ENCODE data around the gene GLDN. TPM values are rescaled to one million over a fixed set of nuclear protein-coding genes. Genes with fewer than 3 reads are reported as not detected.

The GLDN gene
- total RNA-seq, 1 experiment from 2014 or later: 0.77 TPM

- ChIA-PET POLR2A (no interaction called here), CTCF (interaction anchor here (0.7 to 4.4 kb wide), 43 partner anchors 8 to 280 kb away, joined by 3 to 51 read pairs (median 6); partner anchors contain the start of gene GLDN)
- DNase-seq (ENCODE audit: low spot score) (no peak), ATAC-seq (no peak)
- peaks cover 3% of the 10 kb centered on the region; the same call in 1 of the 2 replicates for H3K27me3 Mint-ChIP-seq (ENCODE audit: low read depth)
- no peaks in the 10 kb centered on the region for H3K9me3 Mint-ChIP-seq
- no peak overlapping the region for H3K4me3 Mint-ChIP-seq
- no peaks in the 10 kb centered on the region for H3K36me3 Mint-ChIP-seq
- no peak for TF ChIP-seq GRHL2 (CRISPR knock-in tag; IDR thresholded peaks at IDR 0.05; ENCODE audit: insufficient replicate concordance, severe bottlenecking)
- no peak for TF ChIP-seq ZNF423 (CRISPR knock-in tag; IDR thresholded peaks at IDR 0.05)
- no peak for TF ChIP-seq CBFB (CRISPR knock-in tag; IDR thresholded peaks at IDR 0.05; ENCODE audit: low read depth)
- TF ChIP-seq ZSCAN18 (CRISPR knock-in tag; IDR thresholded peaks at IDR 0.05): no peak
- TF ChIP-seq NFE2L1 (CRISPR knock-in tag; IDR thresholded peaks at IDR 0.05): no peak
- TF ChIP-seq TP53 (CRISPR knock-in tag; IDR thresholded peaks at IDR 0.05): no peak
- TF ChIP-seq SOX15 (CRISPR knock-in tag; IDR thresholded peaks at IDR 0.05): no peak
- TF ChIP-seq AR (CRISPR knock-in tag; IDR thresholded peaks at IDR 0.05): no peak
- TF ChIP-seq JUN (CRISPR knock-in tag; IDR thresholded peaks at IDR 0.05): no peak
- no peak for TF ChIP-seq NR1H2 (CRISPR knock-in tag; IDR thresholded peaks at IDR 0.05)
- no peak for TF ChIP-seq TEAD4 (CRISPR knock-in tag; IDR thresholded peaks at IDR 0.05)
- no peak for TF ChIP-seq NFATC4 (CRISPR knock-in tag; IDR thresholded peaks at IDR 0.05)
- TF ChIP-seq PRRX2 (CRISPR knock-in tag; IDR thresholded peaks at IDR 0.05): no peak
- no peak for TF ChIP-seq FOXP1 (CRISPR knock-in tag; IDR thresholded peaks at IDR 0.05; ENCODE audit: borderline replicate concordance)
- no peak for TF ChIP-seq ATF3 (CRISPR knock-in tag; conservative IDR thresholded peaks at IDR 0.05)
- no peak overlapping the region for H3K27ac Mint-ChIP-seq
- H3K4me1 Mint-ChIP-seq: peaks cover 14% of the 10 kb centered on the region
Observed at GRCh38 chr15:51401051-51401780, 59.8 kb downstream of the GLDN start.

GRCh38 chr15:51401872-51402517, 60.5 kb downstream of the GLDN start:
- CTCF ChIA-PET: interaction anchor here (0.7 to 4.4 kb wide), 43 partner anchors 8 to 281 kb away, joined by 3 to 51 read pairs (median 6); partner anchors contain the start of gene GLDN
- H3K27me3 Mint-ChIP-seq (ENCODE audit: low read depth): peaks cover 3% of the 10 kb centered on the region; the same call in 1 of the 2 replicates
- H3K27ac Mint-ChIP-seq: no peak overlapping the region
- peak; percentile 76 for DNase-seq (ENCODE audit: low spot score)
- no peak overlapping the region for H3K4me3 Mint-ChIP-seq
- POLR2A ChIA-PET: no interaction called here
- peaks cover 14% of the 10 kb centered on the region for H3K4me1 Mint-ChIP-seq
- no peaks in the 10 kb centered on the region for H3K9me3 Mint-ChIP-seq
- H3K36me3 Mint-ChIP-seq: no peaks in the 10 kb centered on the region
- TF ChIP-seq ETV6 (CRISPR knock-in tag; IDR thresholded peaks at IDR 0.05) (0 out of 2 replicates have a peak, but pooled peaks have one; percentile 42), NFYB (CRISPR knock-in tag; conservative IDR thresholded peaks at IDR 0.05; ENCODE audit: low read depth) (no peak), CTCF (IDR thresholded peaks at IDR 0.05) (peak; percentile 64)
- ATAC-seq: peak; percentile 79

All from WTC11 (cell line).